HCT116 (cell line): ENCODE measurements around the gene CYP26B1. TPM values are rescaled to one million over a fixed set of nuclear protein-coding genes. Genes with fewer than 3 reads are reported as not detected.
A peak's percentile ranks its signal among the peaks of the same experiment; 100 is the strongest.

Source experiments
- ATAC-seq: fragments of 200-7000 bp; cut with Tn5 transposase; 2 replicates; pipeline ENCODE4 v1.9.1; 2020; ENCODE audit warnings: mild to moderate bottlenecking, moderate library complexity
- BruUV-seq: library from RNA; stranded (reverse); fragments of 400-500 nt; replicated peaks from 2 replicates; lab custom pipeline; 2021; lab: Mats Ljungman, UMichigan
- CTCF ChIA-PET: fragments of 300-600 bp; sonication (Branson Sonifier 250); formaldehyde crosslinking; loops from one replicate; lab custom pipeline; 2021; ENCODE audit warnings: antibody characterized with exemption; lab: Charles Lee
- POLR2A ChIA-PET: fragments of 300-600, 350-600 bp; sonication (Branson Sonifier 250); formaldehyde crosslinking; loops from one replicate; lab custom pipeline; 2021; ENCODE audit warnings: antibody characterized with exemption; lab: Charles Lee
- RAD21 ChIA-PET, 2 experiments: fragments of 300-600 bp; sonication (Branson Sonifier 250); formaldehyde crosslinking; loops; one replicate each; lab custom pipeline; 2023; ENCODE audit warnings: low total read pairs in 2 of 2; ENCODE audit not compliant: uncharacterized antibody in 2 of 2, unreplicated experiment in 2 of 2, low non-redundant PET in 1 of 2; lab: Charles Lee
- DNase-seq: peaks from one replicate; pipeline ENCODE4 v3.0.0-alpha.2; 2010; ENCODE audit warnings: low read depth, low spot score
- H2AFZ ChIP-seq: fragments of 200-600 bp; shearing (Covaris generic), sonication (generic); 2 replicates; pipeline ENCODE4 v1.6.1; 2017; ENCODE audit warnings: low read depth, mixed run types, mixed read lengths, antibody characterized with exemption, low read length; ENCODE audit not compliant: poor library complexity, severe bottlenecking
- H3K27ac ChIP-seq: 2 replicates; pipeline ENCODE4 v1.5.1; 2012; ENCODE audit warnings: low read depth, low read length
- H3K27me3 ChIP-seq: fragments of 200-600 bp; sonication (generic); 2 replicates; pipeline ENCODE4 v1.6.1; 2016; ENCODE audit warnings: mixed run types, low read length, mixed read lengths; ENCODE audit not compliant: insufficient read depth
- H3K36me3 ChIP-seq, 2 experiments: fragments of 200-500 bp in 1 of 2; fragments of 200-600 bp in 1 of 2; sonication (Bioruptor generic) in 1 of 2; sonication (generic) in 1 of 2; 2 replicates each; pipeline versions ENCODE4 v1.5.1 to v1.6.1; 2014 to 2016; ENCODE audit warnings: low read length in 2 of 2, inconsistent platforms in 1 of 2, mixed read lengths in 1 of 2, mixed run types in 1 of 2; ENCODE audit not compliant: insufficient read depth in 2 of 2, control insufficient read depth in 1 of 2
- H3K4me1 ChIP-seq, 2 experiments: fragments of 200-600 bp in 1 of 2; sonication (generic) in 1 of 2; 2 replicates each; pipeline versions ENCODE4 v1.5.1 to v1.6.1; 2012 to 2017; ENCODE audit warnings: low read length in 2 of 2, inconsistent platforms in 1 of 2, mild to moderate bottlenecking in 1 of 2, mixed read lengths in 1 of 2, mixed run types in 1 of 2, moderate library complexity in 1 of 2; ENCODE audit not compliant: insufficient read depth in 2 of 2, control insufficient read depth in 1 of 2
- H3K4me2 ChIP-seq: fragments of 200-600 bp; sonication (generic); 2 replicates; pipeline ENCODE4 v1.6.1; 2017; ENCODE audit warnings: mixed run types, low read length, mixed read lengths
- H3K4me3 ChIP-seq, 2 experiments: fragments of 200-600 bp in 1 of 2; sonication (generic) in 1 of 2; replicated peaks in 1 of 2; 2 replicates each; pipeline ENCODE4 v1.5.1; 2011 to 2016; ENCODE audit warnings: low read length in 2 of 2, control low read depth in 1 of 2, low read depth in 1 of 2, mild to moderate bottlenecking in 1 of 2, mixed read lengths in 1 of 2, mixed run types in 1 of 2
- H3K79me2 ChIP-seq: fragments of 200-600 bp; sonication (generic); 2 replicates; pipeline ENCODE4 v1.6.1; 2017; ENCODE audit warnings: mild to moderate bottlenecking, mixed run types, low read length, moderate library complexity, mixed read lengths; ENCODE audit not compliant: insufficient read depth
- H3K9ac ChIP-seq: fragments of 200-600 bp; sonication (generic); 2 replicates; pipeline ENCODE4 v1.6.1; 2016; ENCODE audit warnings: low read length, mixed read lengths
- H3K9me2 ChIP-seq: fragments of 200-600 bp; sonication (generic), shearing (Covaris generic); 2 replicates; pipeline ENCODE4 v1.6.1; 2017; ENCODE audit warnings: mixed run types, mild to moderate bottlenecking, moderate library complexity; ENCODE audit not compliant: insufficient read depth
- H3K9me3 ChIP-seq, 2 experiments: fragments of 200-500 bp in 1 of 2; fragments of 200-600 bp in 1 of 2; sonication (Bioruptor generic) in 1 of 2; sonication (generic) in 1 of 2; 2 replicates each; pipeline ENCODE4 v1.6.1; 2014 to 2017; ENCODE audit warnings: low read length in 2 of 2, mixed read lengths in 2 of 2, inconsistent platforms in 1 of 2, low read depth in 1 of 2, mild to moderate bottlenecking in 1 of 2, mixed run types in 1 of 2, moderate library complexity in 1 of 2; ENCODE audit not compliant: control insufficient read depth in 1 of 2, insufficient read depth in 1 of 2
- H4K20me1 ChIP-seq: fragments of 200-600 bp; sonication (generic), shearing (Covaris generic); 2 replicates; pipeline ENCODE4 v1.6.1; 2017; ENCODE audit warnings: mixed run types, mild to moderate bottlenecking, moderate library complexity; ENCODE audit not compliant: insufficient read depth
- CEBPB ChIP-seq: IDR thresholded peaks from 2 replicates; pipeline ENCODE4 v1.6.1; 2012; ENCODE audit warnings: low read depth
- EGR1 ChIP-seq: IDR thresholded peaks from 2 replicates; pipeline ENCODE4 v1.6.1; 2012; ENCODE audit warnings: low read depth
- ELF1 ChIP-seq: IDR thresholded peaks from 2 replicates; pipeline ENCODE4 v1.6.1; 2012; ENCODE audit warnings: low read depth, borderline replicate concordance
- EZH2phosphoT487 ChIP-seq: fragments of 200-600 bp; IDR thresholded peaks from 2 replicates; pipeline ENCODE4 v1.6.1; 2018; ENCODE audit warnings: antibody characterized with exemption, borderline replicate concordance
- JUND ChIP-seq: IDR thresholded peaks from 2 replicates; pipeline ENCODE4 v1.6.1; 2012
- POLR2A ChIP-seq: IDR thresholded peaks from 2 replicates; pipeline ENCODE4 v1.7.0; 2011; ENCODE audit warnings: borderline replicate concordance; ENCODE audit not compliant: insufficient read depth, insufficient read length; ENCODE audit errors: extremely low read depth
- POLR2AphosphoS5 ChIP-seq: IDR thresholded peaks from 2 replicates; pipeline ENCODE4 v1.6.1; 2011; ENCODE audit warnings: mild to moderate bottlenecking, low read depth, low read length, moderate library complexity
- RAD21 ChIP-seq: IDR thresholded peaks from 2 replicates; pipeline ENCODE4 v1.6.1; 2012; ENCODE audit warnings: low read depth, mild to moderate bottlenecking
- SIN3A ChIP-seq: IDR thresholded peaks from 2 replicates; pipeline ENCODE4 v1.6.1; 2012; ENCODE audit warnings: low read depth
- SP1 ChIP-seq: IDR thresholded peaks from 2 replicates; pipeline ENCODE4 v1.6.1; 2012; ENCODE audit warnings: low read depth
- SRF ChIP-seq: IDR thresholded peaks from 2 replicates; pipeline ENCODE4 v1.6.1; 2012; ENCODE audit warnings: low read depth
- YY1 ChIP-seq: IDR thresholded peaks from 2 replicates; pipeline ENCODE4 v1.6.1; 2011; ENCODE audit warnings: low read length, low read depth, moderate library complexity, mild to moderate bottlenecking; ENCODE audit not compliant: insufficient replicate concordance; ENCODE audit errors: extremely low read depth
- ZFX ChIP-seq: fragments of 450-650 bp; IDR thresholded peaks from 2 replicates; pipeline ENCODE4 v1.6.1; 2017
- ZNF274 ChIP-seq: fragments of 200-500 bp; sonication (Bioruptor generic); IDR thresholded peaks from 2 replicates; pipeline ENCODE4 v1.6.1; 2014; ENCODE audit warnings: mild to moderate bottlenecking, low read depth, low read length, inconsistent platforms
- intact Hi-C: fragments of 100-400 bp; cut with micrococcal nuclease; formaldehyde crosslinking; loops from 2 replicates; pipeline ENCODE4 v1.10.0; 2022
- total RNA-seq: library from RNA; stranded (reverse); gene quantifications from one replicate; pipeline ENCODE4 v1.2.1, GENCODE V29; 2021; ENCODE audit not compliant: unreplicated experiment
- TF ChIP-seq, protein P1 (sequence below): IDR thresholded peaks from 2 replicates; pipeline ENCODE4 v1.6.1; 2011; ENCODE audit warnings: mild to moderate bottlenecking, low read length, moderate library complexity; ENCODE audit not compliant: insufficient replicate concordance; ENCODE audit errors: extremely low read depth
- TF ChIP-seq, protein P2 (sequence below), 3 experiments: fragments of 200-600 bp in 1 of 3; sonication (generic) in 1 of 3; IDR thresholded peaks in 2 of 3; conservative IDR thresholded peaks in 1 of 3; 2 replicates each; pipeline ENCODE4 v1.5.1; 2012 to 2017; ENCODE audit warnings: low read depth in 2 of 3, low read length in 2 of 3, antibody characterized with exemption in 1 of 3, borderline replicate concordance in 1 of 3, control low read depth in 1 of 3, mild to moderate bottlenecking in 1 of 3, mixed read lengths in 1 of 3, mixed run types in 1 of 3, moderate library complexity in 1 of 3; ENCODE audit not compliant: insufficient read depth in 1 of 3

The CYP26B1 gene
- total RNA-seq, 1 experiment from 2014 or later = 21.1 TPM

DNA sequence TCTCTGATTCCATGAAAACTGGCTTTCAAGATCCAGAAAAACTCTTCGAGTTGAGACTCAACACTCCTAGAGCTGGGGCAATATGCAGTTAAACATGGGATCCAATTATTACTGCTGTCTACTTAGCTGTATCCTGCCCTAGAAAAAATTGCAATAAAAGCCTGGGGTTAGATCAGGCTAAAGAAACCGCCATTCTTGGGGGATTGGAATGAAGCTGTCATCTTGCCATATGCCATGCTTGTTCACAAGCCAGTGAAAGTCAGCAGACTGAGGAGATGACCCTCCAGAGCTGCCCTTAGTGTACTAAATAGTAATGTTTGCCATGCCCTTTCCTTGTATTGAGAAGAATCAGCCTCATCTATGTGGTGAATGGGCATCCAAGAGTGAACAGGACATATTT is 30.9 kb upstream of the CYP26B1 start:
- Histone ChIP-seq H4K20me1 (no peaks in the 10 kb centered on the region), H3K4me2 (no peak overlapping the region), H3K4me3 (no peak overlapping the region), H3K9me2 (no peaks in the 10 kb centered on the region), H3K79me2 (no peaks in the 10 kb centered on the region), H3K36me3 (no peaks in the 10 kb centered on the region), H2AFZ (no peak overlapping the region), H3K27me3 (no peaks in the 10 kb centered on the region), H3K27ac (no peak overlapping the region), H3K9me3 (no peaks in the 10 kb centered on the region), H3K9ac (no peak overlapping the region), H3K4me1 (peaks cover 2 to 13% of the 10 kb centered on the region in 2 experiments; a peak in 2 of 4 replicates)
- TF ChIP-seq CEBPB (no peak), ZFX (no peak), EZH2phosphoT487 (no peak), YY1 (no peak), EGR1 (no peak), ELF1 (no peak), POLR2A (no peak), RAD21 (no peak), SP1 (no peak), ZNF274 (no peak), SIN3A (no peak), SRF (no peak), POLR2AphosphoS5 (no peak), JUND (no peak)
- TF ChIP-seq, protein P1, sequence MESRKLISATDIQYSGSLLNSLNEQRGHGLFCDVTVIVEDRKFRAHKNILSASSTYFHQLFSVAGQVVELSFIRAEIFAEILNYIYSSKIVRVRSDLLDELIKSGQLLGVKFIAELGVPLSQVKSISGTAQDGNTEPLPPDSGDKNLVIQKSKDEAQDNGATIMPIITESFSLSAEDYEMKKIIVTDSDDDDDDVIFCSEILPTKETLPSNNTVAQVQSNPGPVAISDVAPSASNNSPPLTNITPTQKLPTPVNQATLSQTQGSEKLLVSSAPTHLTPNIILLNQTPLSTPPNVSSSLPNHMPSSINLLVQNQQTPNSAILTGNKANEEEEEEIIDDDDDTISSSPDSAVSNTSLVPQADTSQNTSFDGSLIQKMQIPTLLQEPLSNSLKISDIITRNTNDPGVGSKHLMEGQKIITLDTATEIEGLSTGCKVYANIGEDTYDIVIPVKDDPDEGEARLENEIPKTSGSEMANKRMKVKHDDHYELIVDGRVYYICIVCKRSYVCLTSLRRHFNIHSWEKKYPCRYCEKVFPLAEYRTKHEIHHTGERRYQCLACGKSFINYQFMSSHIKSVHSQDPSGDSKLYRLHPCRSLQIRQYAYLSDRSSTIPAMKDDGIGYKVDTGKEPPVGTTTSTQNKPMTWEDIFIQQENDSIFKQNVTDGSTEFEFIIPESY = no peak
- TF ChIP-seq, protein P2, sequence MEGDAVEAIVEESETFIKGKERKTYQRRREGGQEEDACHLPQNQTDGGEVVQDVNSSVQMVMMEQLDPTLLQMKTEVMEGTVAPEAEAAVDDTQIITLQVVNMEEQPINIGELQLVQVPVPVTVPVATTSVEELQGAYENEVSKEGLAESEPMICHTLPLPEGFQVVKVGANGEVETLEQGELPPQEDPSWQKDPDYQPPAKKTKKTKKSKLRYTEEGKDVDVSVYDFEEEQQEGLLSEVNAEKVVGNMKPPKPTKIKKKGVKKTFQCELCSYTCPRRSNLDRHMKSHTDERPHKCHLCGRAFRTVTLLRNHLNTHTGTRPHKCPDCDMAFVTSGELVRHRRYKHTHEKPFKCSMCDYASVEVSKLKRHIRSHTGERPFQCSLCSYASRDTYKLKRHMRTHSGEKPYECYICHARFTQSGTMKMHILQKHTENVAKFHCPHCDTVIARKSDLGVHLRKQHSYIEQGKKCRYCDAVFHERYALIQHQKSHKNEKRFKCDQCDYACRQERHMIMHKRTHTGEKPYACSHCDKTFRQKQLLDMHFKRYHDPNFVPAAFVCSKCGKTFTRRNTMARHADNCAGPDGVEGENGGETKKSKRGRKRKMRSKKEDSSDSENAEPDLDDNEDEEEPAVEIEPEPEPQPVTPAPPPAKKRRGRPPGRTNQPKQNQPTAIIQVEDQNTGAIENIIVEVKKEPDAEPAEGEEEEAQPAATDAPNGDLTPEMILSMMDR (IDR thresholded peaks at IDR 0.05 in 2 of 3, conservative IDR thresholded peaks at IDR 0.05 in 1 of 3; ENCODE audit: borderline replicate concordance in 1 of 3, insufficient read depth in 1 of 3, low read depth in 2 of 3, low read length in 2 of 3) = no peak
- ChIA-PET POLR2A (no interaction called here), CTCF (no interaction called here), RAD21 (no interaction called here)
- DNase-seq = no peak
- ATAC-seq = no peak
- TSS peak; percentile 23 for BruUV-seq
- intact Hi-C loops = no loop called here
